Effector memory CD8-positive, alpha-beta T cell (primary cell): Measurements from ENCODE around the gene PLXNA3.
A peak's percentile ranks its signal among the peaks of the same experiment; 100 is the strongest.

Source experiments
- ATAC-seq: fragments of 150-1000 bp; cut with Tn5 transposase; replicated peaks from 2 replicates; pipeline ENCODE4 v1.10.0; 2021; ENCODE audit warnings: mild to moderate bottlenecking, moderate library complexity
- DNase-seq, 3 experiments: peaks; one replicate each; pipeline ENCODE4 v3.0.0; 2021
- H3K27ac Mint-ChIP-seq, 2 donors: one replicate each; pipeline ENCODE4 v1.8.0; 2022; ENCODE audit warnings: mild to moderate bottlenecking in 2 of 2, mixed read lengths in 2 of 2, moderate library complexity in 2 of 2
- H3K27me3 Mint-ChIP-seq, 2 donors: one replicate each; pipeline ENCODE4 v1.8.0; 2022; ENCODE audit warnings: mixed read lengths in 2 of 2
- H3K36me3 Mint-ChIP-seq: one replicate; pipeline ENCODE4 v1.8.0; 2022; ENCODE audit warnings: mild to moderate bottlenecking, moderate library complexity, mixed read lengths; ENCODE audit not compliant: insufficient read depth
- H3K4me1 Mint-ChIP-seq, 2 donors: one replicate each; pipeline ENCODE4 v1.8.0; 2022; ENCODE audit warnings: low read depth in 2 of 2, mixed read lengths in 2 of 2
- H3K4me3 Mint-ChIP-seq, 2 donors: one replicate each; pipeline ENCODE4 v1.8.0; 2022; ENCODE audit warnings: mild to moderate bottlenecking in 2 of 2, mixed read lengths in 2 of 2, moderate library complexity in 2 of 2
- H3K9me3 Mint-ChIP-seq, 2 donors: one replicate each; pipeline ENCODE4 v1.8.0; 2022; ENCODE audit warnings: mixed read lengths in 2 of 2

The PLXNA3 gene

DNA sequence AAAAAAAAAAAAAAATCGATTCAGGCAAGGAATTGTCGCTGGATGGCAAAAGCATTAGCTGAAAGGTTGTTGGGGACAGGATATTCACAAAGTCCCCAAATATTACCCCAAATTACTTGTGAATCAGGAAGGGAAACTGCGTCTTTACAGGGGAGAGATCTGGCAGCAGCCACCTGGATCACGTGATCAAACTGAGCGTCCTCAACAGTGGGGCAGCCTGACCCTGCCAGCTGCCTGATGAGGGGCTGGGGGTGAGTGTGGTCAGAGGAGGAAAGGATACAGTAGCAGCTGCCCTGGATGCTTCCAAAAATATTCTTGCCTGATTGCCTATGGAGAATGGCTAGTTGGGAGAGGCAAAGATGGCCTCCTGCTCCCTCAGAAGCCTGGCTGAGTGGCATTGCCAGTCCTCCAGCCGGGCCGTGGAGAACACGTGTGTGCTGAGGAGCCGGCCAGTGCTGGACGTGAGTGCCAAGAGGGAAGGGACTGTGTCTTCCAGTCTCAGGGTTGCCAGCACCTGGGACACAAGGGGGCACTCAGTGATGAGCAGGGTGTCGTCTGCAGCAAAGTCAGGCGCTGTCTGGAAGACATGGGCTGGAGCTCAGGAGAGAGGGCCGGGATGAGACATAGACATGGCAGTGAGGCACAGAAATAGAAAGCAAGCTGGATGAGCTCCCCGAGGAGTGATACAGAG, 24.0 kb downstream of the PLXNA3 start:
- Mint-ChIP-seq H3K4me1 (peaks cover 4 to 11% of the 10 kb centered on the region in 2 donors), H3K9me3 (no peaks in the 10 kb centered on the region), H3K27ac (no peak overlapping the region), H3K36me3 (peaks cover 26% of the 10 kb centered on the region), H3K4me3 (peak overlapping the region in 1 of 2 donors; percentile 28), H3K27me3 (no peaks in the 10 kb centered on the region)
- ATAC-seq (no peak), DNase-seq (no peak)

DNA sequence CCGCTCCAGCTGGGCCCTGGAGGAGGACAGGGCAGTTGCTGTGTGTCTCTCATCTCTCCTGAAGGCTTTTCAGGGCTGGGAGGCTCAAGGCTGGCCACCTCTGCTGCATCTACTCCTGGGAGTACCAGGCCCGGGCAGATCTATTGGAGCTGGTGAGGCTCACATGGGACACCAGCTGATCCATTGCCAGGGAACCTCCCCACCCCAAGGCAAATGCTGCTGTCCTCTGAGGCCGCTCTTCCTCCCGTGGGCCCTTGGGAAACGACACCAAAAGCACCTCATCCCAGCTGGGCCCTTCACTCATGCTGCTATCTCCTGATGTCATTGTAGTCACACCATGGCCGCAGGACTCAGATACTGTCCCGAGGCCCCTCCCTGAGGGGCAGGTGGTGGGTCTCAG, 24.7 kb downstream of the PLXNA3 start:
- ATAC-seq (no peak), DNase-seq (no peak)
- Mint-ChIP-seq H3K4me3 (peak overlapping the region in 1 of 2 donors; percentile 28), H3K4me1 (peaks cover 4 to 11% of the 10 kb centered on the region in 2 donors), H3K27ac (no peak overlapping the region), H3K9me3 (no peaks in the 10 kb centered on the region), H3K27me3 (no peaks in the 10 kb centered on the region), H3K36me3 (peaks cover 31% of the 10 kb centered on the region)

GRCh38 chrX:154483325-154483724, 25.2 kb downstream of the PLXNA3 start:
- no peak for ATAC-seq
- Mint-ChIP-seq H3K4me3 (no peak overlapping the region), H3K27me3 (no peaks in the 10 kb centered on the region), H3K27ac (peak overlapping the region in 1 of 2 donors; percentile 41), H3K9me3 (no peaks in the 10 kb centered on the region), H3K4me1 (peaks cover 4 to 12% of the 10 kb centered on the region in 2 donors), H3K36me3 (peaks cover 36% of the 10 kb centered on the region)
- DNase-seq = no peak

DNA sequence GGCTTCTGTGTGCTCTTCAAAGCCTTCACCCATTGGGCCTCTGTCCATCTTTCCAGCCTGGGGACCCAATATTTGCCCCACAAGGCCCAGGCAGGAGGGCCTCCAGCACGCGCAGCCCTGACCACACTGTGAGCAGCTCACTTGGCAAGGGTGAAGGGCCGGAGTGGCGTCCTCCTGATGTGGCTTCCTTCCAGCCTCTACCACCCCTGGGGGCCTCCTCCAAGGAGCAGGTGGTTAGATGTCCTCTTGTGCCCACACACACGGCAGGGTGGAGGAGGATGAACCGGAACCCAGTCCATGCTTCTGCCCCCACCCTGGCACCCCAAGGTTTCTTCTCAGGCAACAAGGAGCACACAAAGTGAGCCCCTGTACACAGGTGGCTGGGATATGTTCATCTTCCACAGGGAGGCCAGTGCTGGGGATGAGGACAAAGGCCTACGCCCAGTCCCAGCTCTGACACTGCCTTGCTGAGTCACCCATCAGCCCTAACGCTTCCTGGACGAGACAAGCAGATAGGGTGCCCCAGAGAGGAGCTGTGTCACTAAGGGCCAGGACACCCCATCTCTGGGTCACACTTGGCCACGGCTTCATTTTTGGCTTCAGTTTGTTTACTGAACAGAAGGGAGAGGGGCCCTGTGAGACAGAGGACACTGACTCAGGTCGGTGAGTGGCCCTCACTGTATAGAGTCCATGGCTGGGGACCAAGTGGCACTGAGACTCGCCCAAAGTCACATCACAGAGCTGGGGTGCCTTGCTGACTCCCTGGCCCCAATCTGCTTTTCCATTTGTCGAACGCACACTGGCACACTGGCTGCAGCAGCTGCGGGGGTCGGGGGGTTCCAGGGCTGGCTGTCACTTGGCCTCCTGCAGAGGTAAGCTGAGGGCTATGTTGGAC, 26.4 kb downstream of the PLXNA3 start:
- H3K36me3 Mint-ChIP-seq = peaks cover 36% of the 10 kb centered on the region
- peak overlapping the region in 1 of 2 donors; percentile 51 for H3K4me3 Mint-ChIP-seq
- H3K27ac Mint-ChIP-seq = no peak overlapping the region

GRCh38 chrX:154485150-154486051, 27.3 kb downstream of the PLXNA3 start:
- Mint-ChIP-seq H3K4me3 (peak overlapping the region; percentile 50 to 51), H3K27ac (peak overlapping the region in 1 of 2 donors; percentile 23)
- no peak for DNase-seq

More for the DNA sequence above, 26.4 kb downstream of the PLXNA3 start:
- no peak for ATAC-seq
- H3K4me1 Mint-ChIP-seq = peaks cover 3 to 16% of the 10 kb centered on the region in 2 donors
- no peaks in the 10 kb centered on the region for H3K27me3 Mint-ChIP-seq
- no peak for DNase-seq
- no peaks in the 10 kb centered on the region for H3K9me3 Mint-ChIP-seq

DNA sequence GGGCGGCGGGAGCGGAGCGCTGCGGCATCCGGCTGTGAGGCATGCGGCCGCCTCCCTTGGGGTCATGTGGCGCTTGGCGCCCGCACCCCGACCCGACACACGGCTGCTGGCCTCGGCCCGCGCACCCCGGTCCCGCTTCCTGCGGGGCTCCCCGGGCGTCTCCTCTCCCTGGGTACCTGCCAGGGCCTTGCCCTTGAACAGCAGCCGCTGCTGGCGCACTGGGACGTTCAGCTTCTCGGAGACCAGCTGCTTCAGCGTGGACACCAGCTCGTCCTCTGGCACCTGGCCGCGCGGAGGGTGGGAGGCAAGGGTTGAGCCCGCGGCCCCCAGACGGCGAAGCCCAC, 27.9 kb downstream of the PLXNA3 start:
- no peaks in the 10 kb centered on the region for H3K9me3 Mint-ChIP-seq
- H3K4me1 Mint-ChIP-seq = peaks cover 7 to 19% of the 10 kb centered on the region in 2 donors
- DNase-seq = peak; percentile 11 to 34 (median 32)
- H3K36me3 Mint-ChIP-seq = peaks cover 38% of the 10 kb centered on the region
- H3K27ac Mint-ChIP-seq = no peak overlapping the region
- no peaks in the 10 kb centered on the region for H3K27me3 Mint-ChIP-seq
- peak overlapping the region; percentile 50 to 51 for H3K4me3 Mint-ChIP-seq
- ATAC-seq = peak; percentile 23

More at GRCh38 chrX:154485150-154486051, 27.3 kb downstream of the PLXNA3 start:
- Mint-ChIP-seq H3K4me1 (peaks cover 7 to 19% of the 10 kb centered on the region in 2 donors), H3K27me3 (no peaks in the 10 kb centered on the region), H3K36me3 (peaks cover 37% of the 10 kb centered on the region), H3K9me3 (no peaks in the 10 kb centered on the region)
- ATAC-seq = no peak

- peak; percentile 38 for ATAC-seq
- H3K36me3 Mint-ChIP-seq = peaks cover 40% of the 10 kb centered on the region
Measured at GRCh38 chrX:154486396-154487207, 28.5 kb downstream of the PLXNA3 start, which contains the start of gene UBL4A. Gene UBL4A, minus strand, starts transcription at chrX:154486615. Its CDS starts 31 bp downstream, at chrX:154486584.

GRCh38 chrX:154487518-154488290, 29.6 kb downstream of the PLXNA3 start:
- DNase-seq = no peak

More at GRCh38 chrX:154486396-154487207, 28.5 kb downstream of the PLXNA3 start, which contains the start of gene UBL4A:
- DNase-seq = peak; percentile 27 to 41 (median 40)
- H3K27ac Mint-ChIP-seq = peak within 1 kb of the TSS; percentile 23 to 69
- no peaks in the 10 kb centered on the region for H3K9me3 Mint-ChIP-seq
- no peaks in the 10 kb centered on the region for H3K27me3 Mint-ChIP-seq
- H3K4me3 Mint-ChIP-seq = peak within 1 kb of the TSS; percentile 81 to 87
- peaks cover 7 to 21% of the 10 kb centered on the region in 2 donors for H3K4me1 Mint-ChIP-seq

DNA sequence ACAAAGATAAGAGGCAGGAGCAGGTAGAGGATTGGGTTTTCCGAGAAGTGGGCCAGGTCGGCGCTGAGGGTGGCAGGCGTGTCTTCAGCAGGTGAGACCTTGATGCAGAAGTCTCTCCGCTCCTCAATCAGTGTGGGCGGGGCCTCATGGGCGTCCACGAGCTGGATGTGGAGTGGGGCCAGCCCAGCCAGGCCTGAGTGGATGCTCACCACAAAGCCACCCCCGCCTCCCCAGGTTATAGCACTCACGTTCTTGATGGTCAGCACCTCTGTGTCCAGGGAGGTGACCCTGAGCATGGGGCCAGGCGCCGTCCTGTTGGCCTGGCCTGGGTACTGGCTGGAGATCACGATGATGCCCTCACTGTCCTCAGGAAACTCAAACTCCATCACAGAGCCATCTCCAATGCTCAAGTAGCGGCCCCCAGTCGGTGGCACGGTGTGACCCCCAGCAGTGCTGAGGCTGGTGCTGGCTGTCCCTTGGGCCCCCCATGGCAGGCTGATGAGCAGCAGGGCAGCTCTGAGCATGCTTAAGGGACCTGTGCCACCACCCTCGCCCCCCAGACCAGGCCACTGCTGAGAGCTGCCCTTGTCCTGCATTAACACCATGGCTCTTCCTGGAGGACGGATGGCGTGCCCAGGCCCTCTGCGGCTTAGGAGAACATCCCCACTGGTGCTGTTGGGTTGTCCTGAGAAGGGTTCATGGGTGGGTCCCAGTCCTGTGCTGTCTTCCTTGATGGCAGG, 30.4 kb downstream of the PLXNA3 start:
- Mint-ChIP-seq H3K9me3 (no peaks in the 10 kb centered on the region), H3K4me1 (peaks cover 7 to 18% of the 10 kb centered on the region in 2 donors), H3K4me3 (peak overlapping the region; percentile 35 to 86), H3K27me3 (no peaks in the 10 kb centered on the region), H3K27ac (peak overlapping the region in 1 of 2 donors; percentile 62), H3K36me3 (peaks cover 40% of the 10 kb centered on the region)
- ATAC-seq (no peak), DNase-seq (no peak)

More at GRCh38 chrX:154487518-154488290, 29.6 kb downstream of the PLXNA3 start:
- Mint-ChIP-seq H3K27me3 (no peaks in the 10 kb centered on the region), H3K27ac (peak overlapping the region; percentile 62 to 69), H3K36me3 (peaks cover 40% of the 10 kb centered on the region), H3K4me1 (peaks cover 7 to 21% of the 10 kb centered on the region in 2 donors), H3K9me3 (no peaks in the 10 kb centered on the region), H3K4me3 (peak overlapping the region; percentile 81 to 87)
- ATAC-seq = no peak

DNA sequence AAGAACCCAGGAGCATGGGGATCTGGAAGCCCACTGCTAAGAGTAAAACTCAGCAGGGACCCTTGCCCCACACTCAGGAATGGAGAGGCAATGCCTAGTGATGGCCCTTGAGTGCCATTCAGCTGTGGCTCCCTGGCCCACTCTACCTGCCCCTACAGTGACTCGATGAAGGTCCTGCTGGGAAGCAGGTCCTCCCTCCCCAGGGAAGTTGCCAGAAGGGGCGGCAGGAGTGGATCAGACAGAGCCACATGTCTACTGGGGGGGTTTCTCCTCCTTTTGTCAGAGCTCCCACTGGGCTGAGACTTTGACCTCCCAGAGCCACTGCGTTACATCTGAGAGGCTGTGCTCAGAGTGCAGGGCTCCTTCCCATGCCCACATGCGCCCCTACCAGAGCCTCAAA, 31.1 kb downstream of the PLXNA3 start:
- no peaks in the 10 kb centered on the region for H3K27me3 Mint-ChIP-seq
- H3K4me1 Mint-ChIP-seq = peaks cover 7 to 17% of the 10 kb centered on the region in 2 donors
- no peak for ATAC-seq
- no peaks in the 10 kb centered on the region for H3K9me3 Mint-ChIP-seq
- DNase-seq = no peak
- peaks cover 37% of the 10 kb centered on the region for H3K36me3 Mint-ChIP-seq
- H3K27ac Mint-ChIP-seq = peak overlapping the region in 1 of 2 donors; percentile 88
- H3K4me3 Mint-ChIP-seq = peak overlapping the region; percentile 82 to 86

GRCh38 chrX:154490021-154490413, 31.9 kb downstream of the PLXNA3 start:
- peak in 2 of 3 experiments; percentile 17 for DNase-seq

More at GRCh38 chrX:154490021-154490413, 31.9 kb downstream of the PLXNA3 start:
- Mint-ChIP-seq H3K4me3 (peak overlapping the region; percentile 82 to 86), H3K9me3 (no peaks in the 10 kb centered on the region), H3K36me3 (peaks cover 31% of the 10 kb centered on the region), H3K27ac (peak overlapping the region; percentile 72 to 88), H3K27me3 (no peaks in the 10 kb centered on the region), H3K4me1 (peaks cover 7 to 17% of the 10 kb centered on the region in 2 donors)
- peak; percentile 11 for ATAC-seq
